ENCODE results near the gene RREB1.

The RREB1 gene

GRCh38 chr6:7230956-7231713 is 123.4 kb downstream of the RREB1 start:
- no peak for DNase-seq

GRCh38 chr6:7232351-7232750 is 124.6 kb downstream of the RREB1 start:
- no peak for DNase-seq

GRCh38 chr6:7234547-7234946 is 126.8 kb downstream of the RREB1 start:
- DNase-seq: no peak

GRCh38 chr6:7235712-7236305 is 128.0 kb downstream of the RREB1 start:
- DNase-seq: no peak

- no peak for DNase-seq
Measured at GRCh38 chr6:7236306-7237209, 128.8 kb downstream of the RREB1 start.

- DNase-seq: no peak
Measured at GRCh38 chr6:7237653-7238188, 130.0 kb downstream of the RREB1 start.

- DNase-seq: no peak
Measured at GRCh38 chr6:7238526-7238899, 130.8 kb downstream of the RREB1 start.

- peak; percentile 93 for DNase-seq
Measured at GRCh38 chr6:7238900-7239589, 131.3 kb downstream of the RREB1 start.

GRCh38 chr6:7239590-7239948 is 131.8 kb downstream of the RREB1 start:
- no peak for DNase-seq

GRCh38 chr6:7240351-7240750 is 132.6 kb downstream of the RREB1 start:
- DNase-seq: no peak

GRCh38 chr6:7241160-7241559 is 133.4 kb downstream of the RREB1 start:
- DNase-seq: no peak

- DNase-seq: no peak
Measured at GRCh38 chr6:7241709-7242645, 134.2 kb downstream of the RREB1 start.

- DNase-seq: no peak
Measured at GRCh38 chr6:7242835-7243178, 135.0 kb downstream of the RREB1 start.

GRCh38 chr6:7243179-7243981 is 135.6 kb downstream of the RREB1 start:
- peak; percentile 92 for DNase-seq

GRCh38 chr6:7245668-7246393 is 138.1 kb downstream of the RREB1 start:
- DNase-seq: no peak

- DNase-seq: no peak
Measured at GRCh38 chr6:7246401-7247178, 138.8 kb downstream of the RREB1 start.

- no peak for DNase-seq
Measured at GRCh38 chr6:7247179-7247456, 139.4 kb downstream of the RREB1 start.

GRCh38 chr6:7247828-7248227 is 140.1 kb downstream of the RREB1 start:
- no peak for DNase-seq

GRCh38 chr6:7249391-7249790 is 141.6 kb downstream of the RREB1 start:
- DNase-seq: no peak
